ENCODE data around the gene CSAG1.
"Not testable (repeated sequence)": the region's sequence is repeated elsewhere in the genome, so short reads cannot be mapped to it uniquely, and the experiment has no call there.

Gene CSAG1

GRCh38 chrX:152738560-152738959 is 5.0 kb upstream of the CSAG1 start:
- Histone ChIP-seq H3K27me3 (replicated peaks) (no peaks in the 10 kb centered on the region), H3K4me3 (ENCODE audit: low read depth, low read length) (no peak overlapping the region), H3K27ac (no peak overlapping the region), H3K36me3 (replicated peaks) (no peaks in the 10 kb centered on the region)
- in situ Hi-C loops (cut with HindIII; ENCODE audit: low pct_ligation_motif_present, low sequenced_read_pairs): no loop called here
- no peak for DNase-seq
- no peak for TF ChIP-seq CTCF (IDR thresholded peaks at IDR 0.05; ENCODE audit: low read depth, low read length, missing control alignments)

GRCh38 chrX:152736528-152736927 is 3.0 kb upstream of the CSAG1 start:
- in situ Hi-C loops (cut with HindIII; ENCODE audit: low pct_ligation_motif_present, low sequenced_read_pairs); H3K27ac ChIP-seq; DNase-seq; H3K36me3 ChIP-seq (replicated peaks); H3K4me3 ChIP-seq (ENCODE audit: low read depth, low read length); H3K27me3 ChIP-seq (replicated peaks): not testable (repeated sequence)

GRCh38 chrX:152735860-152736511 is 2.5 kb upstream of the CSAG1 start:
- TF ChIP-seq CTCF (IDR thresholded peaks at IDR 0.05; ENCODE audit: low read depth, low read length, missing control alignments): no peak
- H3K36me3 ChIP-seq (replicated peaks): no peaks in the 10 kb centered on the region
- DNase-seq: no peak
- in situ Hi-C loops (cut with HindIII; ENCODE audit: low pct_ligation_motif_present, low sequenced_read_pairs): no loop called here
- no peak overlapping the region for H3K27ac ChIP-seq
- H3K4me3 ChIP-seq (ENCODE audit: low read depth, low read length): no peak overlapping the region
- H3K27me3 ChIP-seq (replicated peaks): no peaks in the 10 kb centered on the region

GRCh38 chrX:152735101-152735500 is 1.6 kb upstream of the CSAG1 start:
- Histone ChIP-seq H3K36me3 (replicated peaks) (no peaks in the 10 kb centered on the region), H3K4me3 (ENCODE audit: low read depth, low read length) (no peak overlapping the region), H3K27me3 (replicated peaks) (no peaks in the 10 kb centered on the region), H3K27ac (no peak overlapping the region)
- DNase-seq: no peak
- in situ Hi-C loops (cut with HindIII; ENCODE audit: low pct_ligation_motif_present, low sequenced_read_pairs): no loop called here
- no peak for TF ChIP-seq CTCF (IDR thresholded peaks at IDR 0.05; ENCODE audit: low read depth, low read length, missing control alignments)

- H3K27me3 ChIP-seq (replicated peaks); DNase-seq; H3K36me3 ChIP-seq (replicated peaks); H3K4me3 ChIP-seq (ENCODE audit: low read depth, low read length); H3K27ac ChIP-seq; in situ Hi-C loops (cut with HindIII; ENCODE audit: low pct_ligation_motif_present, low sequenced_read_pairs): not testable (repeated sequence)
These were observed 780 bp upstream of the CSAG1 start for GRCh38 chrX:152734143-152734858.

- no peak for DNase-seq
- in situ Hi-C loops (cut with HindIII; ENCODE audit: low pct_ligation_motif_present, low sequenced_read_pairs): no loop called here
- no peaks in the 10 kb centered on the region for H3K36me3 ChIP-seq (replicated peaks)
- H3K27me3 ChIP-seq (replicated peaks): no peaks in the 10 kb centered on the region
- H3K27ac ChIP-seq: no peak overlapping the region
- TF ChIP-seq CTCF (IDR thresholded peaks at IDR 0.05; ENCODE audit: low read depth, low read length, missing control alignments): no peak
- H3K4me3 ChIP-seq (ENCODE audit: low read depth, low read length): no peak overlapping the region
These were observed 8.1 kb downstream of the CSAG1 start for GRCh38 chrX:152725409-152725808.

GRCh38 chrX:152713815-152714787 is 19.4 kb downstream of the CSAG1 start, which contains the start of gene MAGEA2B:
MAGEA2B (plus strand) TSS chrX:152714628; CDS start chrX:152717107, 2,479 bp downstream.
- H3K36me3 ChIP-seq (replicated peaks); H3K4me3 ChIP-seq (ENCODE audit: low read depth, low read length); H3K27ac ChIP-seq; DNase-seq; H3K27me3 ChIP-seq (replicated peaks); in situ Hi-C loops (cut with HindIII; ENCODE audit: low pct_ligation_motif_present, low sequenced_read_pairs): not testable (repeated sequence)

- H3K4me3 ChIP-seq (ENCODE audit: low read depth, low read length); in situ Hi-C loops (cut with HindIII; ENCODE audit: low pct_ligation_motif_present, low sequenced_read_pairs); H3K27me3 ChIP-seq (replicated peaks); H3K36me3 ChIP-seq (replicated peaks); H3K27ac ChIP-seq; DNase-seq: not testable (repeated sequence)
These were observed 20.3 kb downstream of the CSAG1 start for GRCh38 chrX:152713195-152713594.

- DNase-seq; H3K27ac ChIP-seq; H3K4me3 ChIP-seq (ENCODE audit: low read depth, low read length); H3K27me3 ChIP-seq (replicated peaks); in situ Hi-C loops (cut with HindIII; ENCODE audit: low pct_ligation_motif_present, low sequenced_read_pairs); H3K36me3 ChIP-seq (replicated peaks): not testable (repeated sequence)
These were observed 24.3 kb downstream of the CSAG1 start, which contains the start of gene CSAG2 for GRCh38 chrX:152709173-152709572. CSAG2 (minus strand) TSS chrX:152709273; CDS start chrX:152709112, 161 bp downstream.
